D721Med (cell line): ENCODE results near the gene NGRN.
A peak's percentile ranks its signal among the peaks of the same experiment; 100 is the strongest.
"Not testable (repeated sequence)": the region's sequence is repeated elsewhere in the genome, so short reads cannot be mapped to it uniquely, and the experiment has no call there.

ENCODE experiments used
- DNase-seq: peaks from one replicate; pipeline ENCODE4 v3.0.0; 2011; ENCODE audit warnings: low spot score; ENCODE audit not compliant: insufficient read length
- FAIRE-seq: peaks from 2 replicates; lab custom pipeline; 2011; peaks lifted over from hg19 to GRCh38; lab: Jason Lieb, UNC
- TF ChIP-seq, protein P1 (sequence below): IDR thresholded peaks from 2 replicates; pipeline ENCODE4 v1.5.1; 2012; ENCODE audit warnings: mild to moderate bottlenecking, control low read depth; ENCODE audit not compliant: insufficient read depth; ENCODE audit errors: missing control alignments

The NGRN gene

DNA sequence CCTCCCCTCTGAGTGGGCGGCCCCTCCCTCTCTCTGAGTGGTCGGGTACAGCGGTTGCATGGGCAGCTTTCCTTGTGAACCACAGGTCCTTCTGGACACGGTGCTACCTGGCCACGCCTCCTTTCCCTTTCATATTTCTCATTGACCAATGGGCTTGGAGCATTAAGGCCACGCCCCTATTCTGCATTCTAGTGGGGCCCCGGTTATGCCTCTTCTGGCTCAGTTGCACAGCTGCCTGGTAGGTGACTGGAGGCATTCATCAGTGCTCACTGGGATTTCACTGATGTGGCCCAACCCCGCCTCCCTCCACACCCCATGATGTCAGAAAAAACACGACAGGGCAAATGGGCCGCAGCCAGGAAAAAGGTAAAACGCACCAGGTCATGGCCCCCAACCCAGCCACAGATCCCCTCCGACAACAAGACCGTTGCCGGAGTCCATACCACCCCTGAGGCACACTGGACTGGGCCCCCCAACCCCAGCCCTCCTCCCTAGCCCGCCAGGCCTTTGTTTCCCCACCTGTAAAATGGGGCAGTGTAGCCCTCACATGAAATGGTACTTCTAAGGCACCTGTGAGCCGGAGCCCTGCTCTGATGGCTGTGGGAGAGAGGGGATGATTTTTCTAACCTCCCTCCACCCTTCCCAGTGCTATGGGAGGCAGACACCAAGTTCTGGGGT, 26.3 kb downstream of the NGRN start:
- FAIRE-seq (no peak), DNase-seq (no peak)
- TF ChIP-seq, protein P1, sequence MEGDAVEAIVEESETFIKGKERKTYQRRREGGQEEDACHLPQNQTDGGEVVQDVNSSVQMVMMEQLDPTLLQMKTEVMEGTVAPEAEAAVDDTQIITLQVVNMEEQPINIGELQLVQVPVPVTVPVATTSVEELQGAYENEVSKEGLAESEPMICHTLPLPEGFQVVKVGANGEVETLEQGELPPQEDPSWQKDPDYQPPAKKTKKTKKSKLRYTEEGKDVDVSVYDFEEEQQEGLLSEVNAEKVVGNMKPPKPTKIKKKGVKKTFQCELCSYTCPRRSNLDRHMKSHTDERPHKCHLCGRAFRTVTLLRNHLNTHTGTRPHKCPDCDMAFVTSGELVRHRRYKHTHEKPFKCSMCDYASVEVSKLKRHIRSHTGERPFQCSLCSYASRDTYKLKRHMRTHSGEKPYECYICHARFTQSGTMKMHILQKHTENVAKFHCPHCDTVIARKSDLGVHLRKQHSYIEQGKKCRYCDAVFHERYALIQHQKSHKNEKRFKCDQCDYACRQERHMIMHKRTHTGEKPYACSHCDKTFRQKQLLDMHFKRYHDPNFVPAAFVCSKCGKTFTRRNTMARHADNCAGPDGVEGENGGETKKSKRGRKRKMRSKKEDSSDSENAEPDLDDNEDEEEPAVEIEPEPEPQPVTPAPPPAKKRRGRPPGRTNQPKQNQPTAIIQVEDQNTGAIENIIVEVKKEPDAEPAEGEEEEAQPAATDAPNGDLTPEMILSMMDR: no peak

DNA sequence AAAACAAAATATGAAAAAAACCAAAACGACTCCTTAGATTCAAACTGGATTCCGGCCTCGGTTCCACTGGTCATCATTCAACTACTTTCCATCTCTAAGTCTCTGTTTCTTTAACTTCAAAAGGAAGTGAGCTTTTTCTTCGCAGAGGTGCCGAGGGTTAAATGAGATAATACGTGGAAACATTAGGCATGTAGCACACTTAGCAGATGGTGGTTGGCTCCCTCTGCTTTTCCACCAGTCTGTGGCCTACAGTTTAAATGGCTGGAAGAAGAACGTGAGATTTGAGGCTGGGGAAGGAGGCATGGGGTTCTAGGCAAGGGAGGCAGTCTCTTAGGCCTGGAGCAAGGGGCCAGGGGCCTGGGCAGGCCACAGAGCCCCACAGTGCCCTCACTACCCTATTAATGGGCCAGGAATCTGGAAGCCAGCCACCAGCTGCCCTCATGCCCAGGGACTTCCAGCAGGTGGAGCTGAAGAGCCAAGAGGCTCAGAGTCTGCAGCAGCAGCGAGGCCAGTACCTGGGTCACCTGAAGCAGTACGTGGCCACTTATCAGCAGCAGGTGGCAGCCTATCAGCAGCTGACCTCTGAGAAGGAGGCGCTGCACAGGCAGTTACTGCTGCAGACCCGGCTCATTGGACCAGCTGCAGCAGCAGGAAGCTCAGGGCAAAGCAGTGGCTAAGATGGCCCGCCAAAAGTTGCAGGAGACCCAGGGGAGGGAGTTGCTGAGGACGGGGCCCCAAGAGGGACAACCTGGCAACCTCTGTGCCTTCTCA, 27.8 kb downstream of the NGRN start:
- DNase-seq, FAIRE-seq: not testable (repeated sequence)
- TF ChIP-seq, protein P1: peak; percentile 74

DNA sequence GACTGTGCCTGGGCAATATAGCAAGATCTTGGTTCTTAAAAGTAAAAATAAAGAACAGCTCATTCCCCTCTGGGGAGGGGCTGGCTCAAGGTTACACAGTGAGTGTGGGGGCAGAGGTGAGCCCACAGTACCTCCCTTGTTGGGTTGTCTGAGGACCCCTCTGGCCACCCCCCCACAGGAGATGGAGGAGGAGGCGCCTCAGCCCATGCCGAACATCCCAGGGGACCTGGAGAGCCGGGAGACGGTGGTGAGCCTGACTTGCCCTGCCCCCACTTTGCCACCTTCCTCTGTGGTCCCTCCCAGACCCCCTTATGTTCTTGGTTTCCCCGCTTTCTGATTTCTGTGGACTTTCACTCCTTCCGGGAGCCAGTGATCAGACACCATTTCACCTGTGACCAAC, 28.7 kb downstream of the NGRN start:
- DNase-seq (no peak), FAIRE-seq (no peak)
- TF ChIP-seq, protein P1: no peak

DNA sequence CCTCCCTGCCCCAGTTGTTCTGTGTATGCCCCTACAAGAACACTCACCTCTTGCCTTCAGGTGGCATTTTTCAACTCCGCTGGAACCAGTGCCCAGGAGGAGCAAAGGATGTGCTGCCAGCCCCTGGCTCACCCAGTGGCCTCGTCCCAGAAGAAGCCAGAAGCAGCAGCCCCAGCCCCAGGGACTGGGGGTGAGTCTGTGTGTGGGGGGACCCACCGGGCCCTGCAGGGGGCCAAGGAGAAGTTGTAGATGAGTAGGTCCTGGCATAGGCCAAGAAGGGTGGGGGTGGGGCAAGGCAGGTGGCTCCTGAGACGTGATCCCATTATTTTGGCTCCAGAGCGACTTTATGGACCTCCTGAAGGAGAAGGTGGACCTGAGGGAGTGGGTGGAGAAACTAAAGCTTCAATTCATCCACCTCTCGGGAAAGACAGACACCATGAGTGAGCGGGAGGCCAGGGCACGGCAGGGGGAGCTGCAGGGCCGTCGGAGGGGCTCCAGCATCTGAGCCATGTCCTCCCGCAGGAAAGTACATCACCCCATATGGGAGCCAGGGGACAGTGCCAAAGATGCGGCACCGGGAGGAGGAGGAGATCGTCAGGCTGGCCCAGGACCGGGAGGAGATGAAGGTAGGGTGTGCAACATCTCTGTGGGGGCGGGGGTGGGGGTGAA, 29.3 kb downstream of the NGRN start:
- TF ChIP-seq, protein P1: peak; percentile 8
- FAIRE-seq: no peak
- DNase-seq: no peak

DNA sequence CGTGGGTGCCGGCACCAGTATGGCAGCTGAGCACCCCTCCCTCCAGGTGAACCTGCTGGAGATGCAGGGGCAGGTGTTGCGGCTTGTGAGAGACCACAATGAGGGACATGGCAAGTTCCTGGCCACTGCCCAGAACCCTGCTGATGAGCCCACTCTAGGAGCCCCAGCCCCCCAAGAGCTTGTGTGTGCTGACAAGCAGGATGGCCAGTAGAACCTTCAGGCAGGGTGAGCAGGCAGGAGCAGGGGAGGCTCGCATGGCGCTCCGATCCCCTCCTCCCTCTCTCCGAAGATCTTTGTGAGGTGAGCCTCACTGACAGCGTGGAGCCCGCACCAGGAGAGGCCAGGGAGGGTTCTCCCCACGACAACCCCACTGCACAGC, 29.8 kb downstream of the NGRN start:
- DNase-seq (no peak), FAIRE-seq (no peak)
- TF ChIP-seq, protein P1: no peak

DNA sequence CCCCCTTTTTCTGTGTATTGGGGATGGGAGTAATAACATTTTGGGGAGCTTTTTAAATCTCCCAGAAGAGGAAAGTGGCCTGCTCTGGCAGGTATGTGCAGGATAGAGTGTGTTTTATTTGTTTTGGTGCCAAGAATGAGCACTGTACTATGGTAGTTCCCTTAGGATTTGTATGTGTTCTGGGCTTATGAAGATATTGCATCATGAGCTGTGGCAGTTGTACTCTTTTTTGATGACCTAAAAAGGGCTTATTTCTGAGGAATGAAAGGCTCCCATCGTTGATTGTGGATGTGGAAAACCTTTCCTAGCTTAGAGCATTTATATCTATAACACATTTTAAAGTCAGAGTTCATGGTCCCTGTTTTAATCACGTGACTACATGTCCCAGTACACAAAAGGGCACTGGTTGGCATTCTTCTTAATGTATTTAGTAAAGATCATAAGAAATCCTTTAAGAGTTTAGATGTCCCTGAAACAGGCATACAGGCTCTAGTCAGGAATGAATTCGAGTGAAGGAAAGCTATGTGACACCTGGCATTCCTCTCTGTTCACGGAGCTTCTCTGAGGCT, 30.9 kb downstream of the NGRN start:
- not testable (repeated sequence) for DNase-seq, FAIRE-seq

DNA sequence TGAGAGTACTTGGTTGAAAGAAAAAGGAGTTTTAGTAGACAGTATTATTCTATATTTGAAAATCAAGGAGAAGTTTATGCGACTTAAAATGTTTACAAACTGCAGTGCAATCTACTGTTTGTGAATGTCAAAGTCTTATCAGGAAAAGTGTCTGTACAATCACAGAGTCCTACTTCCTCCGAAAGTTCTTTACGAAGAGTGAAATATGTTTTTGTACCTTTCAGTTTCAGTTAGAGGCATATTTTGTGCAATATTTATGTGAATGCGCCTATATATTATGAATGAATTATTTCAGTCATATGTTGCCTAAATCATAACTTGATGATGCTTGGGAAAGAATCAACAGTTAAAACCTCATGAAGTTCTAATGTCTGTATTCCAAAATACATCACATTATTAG, 31.5 kb downstream of the NGRN start:
- TF ChIP-seq, protein P1: no peak
- DNase-seq: no peak
- no peak for FAIRE-seq
